Skeletal muscle tissue (tissue), 4 donors: ENCODE results near the gene SYT7. TPM values are rescaled to one million over a fixed set of nuclear protein-coding genes. Genes with fewer than 3 reads are reported as not detected.
A peak's percentile ranks its signal among the peaks of the same experiment; 100 is the strongest.

Experiments
- H3K27ac ChIP-seq: one replicate; pipeline ENCODE4 v1.7.0; 2013; ENCODE audit warnings: mild to moderate bottlenecking, low read depth, low read length, inconsistent platforms
- H3K27me3 ChIP-seq, 3 donors: one replicate each; pipeline ENCODE4 v1.7.0; 2013; ENCODE audit warnings: low read length in 3 of 3; ENCODE audit not compliant: control insufficient read depth in 3 of 3, insufficient read depth in 3 of 3
- H3K36me3 ChIP-seq, 3 donors: one replicate each; pipeline ENCODE4 v1.7.0; 2013; ENCODE audit warnings: low read length in 3 of 3; ENCODE audit not compliant: control insufficient read depth in 3 of 3, insufficient read depth in 3 of 3
- H3K4me1 ChIP-seq, 3 donors: one replicate each; pipeline ENCODE4 v1.7.0; 2013; ENCODE audit warnings: low read length in 3 of 3, mild to moderate bottlenecking in 3 of 3; ENCODE audit not compliant: control insufficient read depth in 3 of 3, insufficient read depth in 3 of 3
- H3K4me3 ChIP-seq, 3 donors: one replicate each; pipeline ENCODE4 v1.7.0; 2013; ENCODE audit warnings: low read length in 3 of 3
- H3K9ac ChIP-seq, 3 donors: one replicate each; pipeline ENCODE4 v1.7.0; 2013; ENCODE audit warnings: low read length in 3 of 3, mild to moderate bottlenecking in 3 of 3, moderate library complexity in 2 of 3, low read depth in 1 of 3
- H3K9me3 ChIP-seq, 3 donors: one replicate each; pipeline ENCODE4 v1.7.0; 2013; ENCODE audit warnings: low read length in 3 of 3; ENCODE audit not compliant: control insufficient read depth in 3 of 3
- total RNA-seq: library from RNA; depleted of rRNA; stranded (reverse); fragments of >200 nt; gene quantifications from one replicate; pipeline ENCODE4 v1.2.3, GENCODE V29; 2014
- donor health status: Osteomylitis.

SYT7 gene
- total RNA-seq, 1 donor from 2014 or later: 1.6 TPM

- Histone ChIP-seq H3K9ac (peak overlapping the region in 1 of 3 donors; percentile 75), H3K36me3 (no peaks in the 10 kb centered on the region), H3K4me1 (peaks cover 17 to 24% (median 20%) of the 10 kb centered on the region in 3 donors), H3K9me3 (no peaks in the 10 kb centered on the region), H3K4me3 (peak overlapping the region in 2 of 3 donors; percentile 49 to 66), H3K27ac (no peak overlapping the region), H3K27me3 (peaks cover 4 to 11% (median 4%) of the 10 kb centered on the region in 3 donors)
Observed at GRCh38 chr11:61586792-61587430, 6.0 kb upstream of the SYT7 start.

- no peaks in the 10 kb centered on the region for H3K9me3 ChIP-seq
- no peak overlapping the region for H3K27ac ChIP-seq
- H3K4me3 ChIP-seq: no peak overlapping the region
- peaks cover 20 to 30% (median 29%) of the 10 kb centered on the region in 3 donors for H3K4me1 ChIP-seq
- H3K9ac ChIP-seq: no peak overlapping the region
- H3K36me3 ChIP-seq: no peaks in the 10 kb centered on the region
- peaks cover 8 to 19% (median 8%) of the 10 kb centered on the region in 3 donors for H3K27me3 ChIP-seq
Observed at GRCh38 chr11:61585115-61585514, 4.2 kb upstream of the SYT7 start.

- Histone ChIP-seq H3K36me3 (no peaks in the 10 kb centered on the region), H3K4me1 (peaks cover 8 to 13% (median 12%) of the 10 kb centered on the region in 3 donors), H3K27me3 (peaks cover 8 to 20% (median 8%) of the 10 kb centered on the region in 3 donors), H3K27ac (no peak overlapping the region), H3K9me3 (no peaks in the 10 kb centered on the region), H3K4me3 (peak overlapping the region in 1 of 3 donors; percentile 9), H3K9ac (peak overlapping the region in 1 of 3 donors; percentile 50)
Observed at GRCh38 chr11:61581931-61582330, 1.1 kb upstream of the SYT7 start.

- peaks cover 4 to 12% (median 10%) of the 10 kb centered on the region in 3 donors for H3K4me1 ChIP-seq
- H3K4me3 ChIP-seq: peak overlapping the region in 2 of 3 donors; percentile 49 to 63
- H3K9me3 ChIP-seq: no peaks in the 10 kb centered on the region
- H3K27me3 ChIP-seq: peaks cover 8 to 18% (median 8%) of the 10 kb centered on the region in 3 donors
- no peaks in the 10 kb centered on the region for H3K36me3 ChIP-seq
- H3K9ac ChIP-seq: peak overlapping the region in 2 of 3 donors; percentile 50 to 57
- H3K27ac ChIP-seq: no peak overlapping the region
Observed at GRCh38 chr11:61580271-61580888, 496 bp downstream of the SYT7 start.

- Histone ChIP-seq H3K4me1 (peaks cover 4 to 9% (median 8%) of the 10 kb centered on the region in 3 donors), H3K9ac (no peak overlapping the region), H3K27ac (no peak overlapping the region), H3K27me3 (peaks cover 8 to 18% (median 8%) of the 10 kb centered on the region in 3 donors), H3K9me3 (no peaks in the 10 kb centered on the region), H3K36me3 (no peaks in the 10 kb centered on the region), H3K4me3 (peak overlapping the region in 2 of 3 donors; percentile 22 to 49)
Observed at GRCh38 chr11:61579676-61580270, 1.1 kb downstream of the SYT7 start.

GRCh38 chr11:61578819-61579675 lies 1.8 kb downstream of the SYT7 start:
- H3K9ac ChIP-seq: no peak overlapping the region
- no peaks in the 10 kb centered on the region for H3K36me3 ChIP-seq
- H3K27ac ChIP-seq: no peak overlapping the region
- peaks cover 8 to 18% (median 8%) of the 10 kb centered on the region in 3 donors for H3K27me3 ChIP-seq
- no peaks in the 10 kb centered on the region for H3K9me3 ChIP-seq
- H3K4me3 ChIP-seq: no peak overlapping the region
- peaks cover 4 to 9% (median 8%) of the 10 kb centered on the region in 3 donors for H3K4me1 ChIP-seq

- Histone ChIP-seq H3K9ac (no peak overlapping the region), H3K36me3 (no peaks in the 10 kb centered on the region), H3K27me3 (peaks cover 11 to 19% (median 11%) of the 10 kb centered on the region in 3 donors), H3K4me3 (no peak overlapping the region), H3K9me3 (no peaks in the 10 kb centered on the region), H3K4me1 (peaks cover 4 to 9% (median 8%) of the 10 kb centered on the region in 3 donors), H3K27ac (no peak overlapping the region)
Observed at GRCh38 chr11:61577383-61578118, 3.3 kb downstream of the SYT7 start.

GRCh38 chr11:61575886-61576861 lies 4.7 kb downstream of the SYT7 start:
- Histone ChIP-seq H3K4me1 (peaks cover 0 to 3% (median 0%) of the 10 kb centered on the region in 3 donors), H3K27ac (no peak overlapping the region), H3K27me3 (peaks cover 12 to 17% (median 17%) of the 10 kb centered on the region in 3 donors)

More at GRCh38 chr11:61575886-61576861, 4.7 kb downstream of the SYT7 start:
- H3K9ac ChIP-seq: no peak overlapping the region
- H3K4me3 ChIP-seq: no peak overlapping the region
- H3K9me3 ChIP-seq: no peaks in the 10 kb centered on the region
- no peaks in the 10 kb centered on the region for H3K36me3 ChIP-seq
